GM10266 (cell line): ENCODE data around the gene SLC15A1.

Source experiments
- DNase-seq: peaks from one replicate; pipeline ENCODE4 v3.0.0; 2012; ENCODE audit errors: extremely low spot score
- CTCF ChIP-seq: IDR thresholded peaks from 2 replicates; pipeline ENCODE4 v1.5.1; 2012; ENCODE audit warnings: mild to moderate bottlenecking, low read depth; ENCODE audit not compliant: control insufficient read depth, insufficient read depth; ENCODE audit errors: missing control alignments

The SLC15A1 gene

GRCh38 chr13:98751367-98751782 is 1.1 kb downstream of the SLC15A1 start:
- no peak for DNase-seq
- TF ChIP-seq CTCF, result no peak

GRCh38 chr13:98749501-98749900 is 3.0 kb downstream of the SLC15A1 start:
- no peak for DNase-seq
- no peak for TF ChIP-seq CTCF

- TF ChIP-seq CTCF, result no peak
- DNase-seq, result no peak
These were observed 5.5 kb downstream of the SLC15A1 start for GRCh38 chr13:98746968-98747367.

GRCh38 chr13:98743377-98743776 is 9.1 kb downstream of the SLC15A1 start:
- DNase-seq, result no peak

GRCh38 chr13:98742961-98743360 is 9.5 kb downstream of the SLC15A1 start:
- no peak for TF ChIP-seq CTCF
- DNase-seq, result no peak

More at GRCh38 chr13:98743377-98743776, 9.1 kb downstream of the SLC15A1 start:
- no peak for TF ChIP-seq CTCF

- DNase-seq, result no peak
- no peak for TF ChIP-seq CTCF
These were observed 10.6 kb downstream of the SLC15A1 start for GRCh38 chr13:98741741-98742435.

- no peak for TF ChIP-seq CTCF
- DNase-seq, result no peak
These were observed 12.3 kb downstream of the SLC15A1 start for GRCh38 chr13:98740131-98740530.
